NCI-H526 (cell line): Measurements from ENCODE around the gene OR6C75.
"Not testable (repeated sequence)": the region's sequence is repeated elsewhere in the genome, so short reads cannot be mapped to it uniquely, and the experiment has no call there.

Experiments used
- DNase-seq, 2 experiments: peaks; one replicate each; lab custom pipeline; 2025; lab: John Stamatoyannopoulos, UW

OR6C75 gene

DNA sequence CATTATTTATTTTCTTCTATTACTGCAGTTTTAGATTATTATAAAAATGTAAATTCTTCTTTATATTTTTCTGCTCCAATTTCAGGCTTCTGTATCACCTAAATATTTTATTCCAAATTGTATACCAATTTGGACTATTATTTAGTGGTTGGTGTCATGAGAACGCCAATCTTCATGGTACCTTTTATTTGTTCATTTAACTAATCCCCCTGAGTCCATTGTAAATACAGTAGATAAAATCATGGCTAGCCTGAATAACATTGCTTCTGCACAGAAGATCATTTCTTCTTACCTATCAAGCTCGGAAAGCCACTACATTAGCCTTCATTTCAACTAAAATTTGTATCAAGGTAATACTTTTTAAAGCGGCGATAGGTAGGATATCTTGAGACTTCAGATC, at the start of gene OR6C75:
TSS of gene OR6C75 (plus strand) at position 301 of the 400 bp plus-strand sequence. CDS start 2,136 bp downstream, outside the sequence.
- DNase-seq, result no peak

DNA sequence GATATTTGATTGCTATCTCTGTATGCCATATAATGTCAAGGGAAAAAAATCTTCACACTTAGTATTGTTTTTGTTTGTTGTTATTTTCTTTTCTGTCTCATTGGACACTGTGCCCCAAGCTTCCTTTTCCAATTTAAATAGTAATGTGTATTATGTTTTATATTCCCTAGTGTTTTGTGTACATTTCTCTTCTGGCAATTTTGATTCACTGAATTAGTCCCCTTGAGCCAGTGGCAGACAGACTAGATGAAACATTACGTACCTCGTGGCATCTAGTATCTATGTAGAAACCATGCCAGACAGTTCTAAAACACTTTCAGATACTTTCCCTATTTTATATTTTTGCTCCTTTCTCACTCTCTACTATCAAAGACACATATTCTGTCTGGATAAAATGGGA, 48.7 kb upstream of the OR6C75 start, which contains the start of gene OR6C1:
TSS of gene OR6C1 (plus strand) at position 301 of the 400 bp plus-strand sequence. CDS start 6,257 bp downstream, outside the sequence.
- DNase-seq, result no peak

DNA sequence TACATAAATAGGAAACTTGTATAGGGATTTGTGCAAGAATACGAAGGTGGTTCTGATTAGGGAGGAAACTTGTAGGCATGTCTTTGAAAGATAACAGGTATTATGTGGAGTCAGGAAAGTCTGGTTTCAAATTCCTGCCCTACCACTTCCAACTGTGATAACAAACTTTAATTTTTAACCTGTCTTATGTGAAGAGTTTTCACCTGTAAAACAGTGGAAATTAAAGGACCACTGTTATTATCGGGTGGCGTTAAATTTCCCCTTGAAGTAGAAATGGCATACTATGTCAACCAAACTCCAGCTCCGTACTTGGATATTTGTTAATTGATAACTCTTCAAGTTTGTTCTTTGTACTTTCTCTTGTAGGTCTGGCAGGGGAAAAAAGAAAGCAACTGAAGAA, 42.6 kb upstream of the OR6C75 start:
- no peak for DNase-seq

DNA sequence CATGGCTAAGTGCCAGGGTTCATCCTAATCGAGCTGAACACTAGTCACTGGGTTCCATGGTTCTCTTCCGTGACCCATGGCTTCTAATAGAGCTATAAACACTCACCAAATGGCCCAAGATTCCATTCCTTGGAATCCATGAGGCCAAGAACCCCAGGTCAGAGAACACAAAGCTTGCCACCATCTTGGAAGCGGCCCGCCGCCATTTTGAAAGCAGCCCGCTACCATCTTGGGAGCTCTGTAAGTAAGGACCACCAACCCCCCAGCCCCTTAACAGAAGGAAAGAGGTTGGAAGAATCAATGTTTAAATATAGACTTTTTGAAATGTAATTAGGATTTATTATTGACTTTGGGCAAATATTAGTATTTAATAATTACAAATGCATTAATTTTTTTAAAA, 37.0 kb upstream of the OR6C75 start:
- DNase-seq, result not testable (repeated sequence)

DNA sequence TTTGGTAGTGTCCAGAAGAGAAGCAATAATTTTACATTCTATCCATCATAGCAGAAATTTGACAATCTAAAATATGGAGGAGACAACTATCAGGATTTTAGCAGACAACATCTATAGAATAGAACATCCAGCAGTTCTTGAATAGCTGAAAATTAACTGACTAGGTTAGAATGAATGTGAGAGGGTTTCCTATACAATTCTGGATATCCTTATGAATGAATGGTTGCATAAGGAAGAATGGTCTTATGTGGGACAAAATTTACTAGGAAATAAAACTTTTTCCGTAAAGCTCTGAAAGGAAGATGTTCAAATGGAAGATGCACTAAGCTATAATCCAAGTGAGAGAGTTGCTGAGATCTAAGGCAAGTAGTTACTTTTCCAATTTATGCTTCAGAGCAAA, 32.3 kb upstream of the OR6C75 start, which contains the start of gene OR6C3:
TSS of gene OR6C3 (plus strand) at position 301 of the 400 bp plus-strand sequence. CDS start 955 bp downstream, outside the sequence.
- DNase-seq, result no peak

DNA sequence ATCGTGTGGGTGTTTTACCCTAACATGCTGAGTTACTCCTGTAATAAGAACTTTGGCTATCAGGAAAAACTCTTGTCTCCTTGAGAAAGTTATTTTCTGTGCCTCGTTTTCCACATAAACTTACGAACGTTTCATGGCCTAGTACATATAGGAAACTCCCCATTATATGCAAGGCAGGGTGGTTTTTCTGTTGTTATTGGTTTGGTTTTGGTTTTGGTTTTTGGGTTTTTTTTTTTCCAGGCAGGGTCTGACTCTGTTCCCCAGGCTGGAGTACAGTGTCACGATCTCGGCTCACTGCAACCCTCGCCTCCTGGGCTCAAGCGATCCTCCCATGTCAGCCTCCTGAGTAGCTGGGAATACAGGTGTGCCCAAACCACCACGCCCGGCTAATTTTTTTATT, 26.8 kb upstream of the OR6C75 start:
- DNase-seq, result no peak

DNA sequence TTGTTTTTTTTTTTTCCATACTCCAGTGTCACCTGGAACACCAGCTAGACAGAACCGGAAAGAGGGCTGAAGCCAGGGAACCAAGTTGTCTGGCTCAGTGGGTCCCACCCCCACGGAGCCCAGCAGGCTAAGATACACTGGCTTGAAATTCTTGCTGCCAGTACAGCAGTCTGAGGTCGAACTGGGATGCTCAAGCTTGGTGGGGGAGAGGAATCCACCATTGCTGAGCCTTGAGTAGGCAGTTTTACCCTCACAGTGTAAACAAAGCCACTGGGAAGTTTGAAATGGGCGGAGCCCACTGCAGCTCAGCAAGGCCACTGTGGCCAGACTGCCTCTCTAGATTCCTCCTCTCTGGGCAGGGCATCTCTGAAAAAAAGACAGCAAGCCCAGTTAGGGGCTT, 7.4 kb upstream of the OR6C75 start:
- DNase-seq, result not testable (repeated sequence)

DNA sequence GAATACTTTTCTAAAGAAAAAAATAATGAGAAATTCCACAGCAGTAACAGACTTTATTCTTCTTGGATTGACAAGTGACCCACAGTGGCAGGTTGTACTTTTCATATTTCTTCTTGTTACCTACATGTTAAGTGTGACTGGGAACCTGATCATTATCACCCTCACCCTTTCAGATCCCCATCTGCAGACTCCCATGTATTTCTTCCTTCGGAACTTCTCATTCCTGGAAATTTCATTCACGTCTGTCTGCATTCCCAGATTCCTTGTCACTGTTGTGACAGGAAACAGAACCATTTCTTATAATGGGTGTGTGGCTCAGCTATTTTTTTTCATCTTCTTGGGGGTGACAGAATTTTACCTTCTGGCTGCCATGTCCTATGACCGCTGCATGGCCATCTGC, 2.3 kb downstream of the OR6C75 start:
- DNase-seq, result no peak

DNA sequence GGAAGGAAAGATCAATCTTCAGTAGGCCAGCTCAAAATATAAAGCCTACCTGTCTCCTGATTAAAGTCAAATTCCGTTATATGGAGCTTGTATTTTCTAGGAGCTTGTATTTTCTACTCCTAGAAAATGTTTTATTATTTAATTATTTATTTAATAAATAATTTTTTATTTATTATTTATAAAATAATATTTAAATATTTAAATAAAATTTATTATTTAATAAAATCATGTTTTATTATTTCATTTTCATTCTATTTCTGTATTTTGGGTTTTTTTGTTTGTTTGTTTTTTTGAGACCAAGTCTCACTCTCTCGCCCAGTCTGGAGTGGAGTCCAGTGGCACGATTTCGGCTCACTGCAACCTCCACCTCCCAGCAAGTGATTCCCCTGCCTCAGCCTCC, 9.7 kb downstream of the OR6C75 start:
- no peak for DNase-seq

DNA sequence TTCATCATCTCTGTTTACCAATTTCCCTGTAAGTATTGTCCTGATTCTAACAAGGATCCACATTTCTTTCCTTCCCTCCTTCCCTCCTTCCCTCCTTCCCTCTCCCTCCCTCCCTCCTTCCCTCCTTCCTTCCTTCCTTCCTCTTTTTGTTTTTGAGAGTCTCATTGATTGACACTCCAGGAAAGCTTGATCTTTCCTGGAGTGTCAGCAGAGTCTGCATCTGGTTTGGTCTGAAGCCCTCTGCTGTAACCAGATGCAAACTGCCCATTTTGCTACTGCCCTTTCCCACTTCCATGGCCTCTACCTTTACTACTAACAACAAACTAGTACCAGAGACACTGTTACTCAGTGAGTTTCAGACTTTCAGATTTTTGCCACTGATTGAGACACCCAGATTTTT, 23.1 kb downstream of the OR6C75 start:
- DNase-seq, result no peak

DNA sequence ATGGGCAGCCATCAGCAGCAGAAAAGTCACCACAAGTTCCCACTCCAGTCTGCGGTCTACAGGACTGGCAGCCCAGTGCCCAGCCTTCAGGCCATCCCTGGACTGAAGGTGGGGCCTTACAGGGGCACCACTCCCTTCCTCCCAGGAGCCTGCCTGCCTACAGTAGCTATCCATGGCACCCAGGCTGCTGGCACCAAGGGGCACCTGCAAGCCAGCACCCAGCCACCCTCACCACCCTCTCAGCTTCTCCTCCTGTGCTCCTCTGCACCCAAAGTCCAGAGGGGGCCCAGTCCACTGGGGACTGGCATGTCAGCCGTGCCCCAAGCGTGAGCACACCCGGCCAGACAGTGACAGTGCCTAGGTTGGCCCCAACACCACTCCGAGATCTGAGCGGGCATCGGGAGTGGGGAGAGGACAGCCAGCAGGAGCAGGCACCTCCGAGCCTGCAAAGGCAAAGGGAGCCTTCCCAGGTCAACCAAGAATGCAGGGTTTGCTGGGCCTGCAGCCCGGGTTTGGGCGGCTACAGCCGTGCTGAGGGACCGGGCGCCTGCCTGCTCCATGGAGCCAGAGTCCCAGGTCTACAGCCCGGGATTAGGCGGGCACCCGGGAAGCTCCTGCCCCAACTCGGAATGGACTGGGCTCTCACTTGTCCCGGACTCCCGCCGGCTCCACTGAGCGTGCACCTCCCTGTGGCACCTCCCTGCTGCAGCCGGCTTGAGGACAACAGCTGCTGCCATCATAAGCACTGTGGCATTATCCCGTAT, 29.4 kb downstream of the OR6C75 start:
- no peak for DNase-seq

DNA sequence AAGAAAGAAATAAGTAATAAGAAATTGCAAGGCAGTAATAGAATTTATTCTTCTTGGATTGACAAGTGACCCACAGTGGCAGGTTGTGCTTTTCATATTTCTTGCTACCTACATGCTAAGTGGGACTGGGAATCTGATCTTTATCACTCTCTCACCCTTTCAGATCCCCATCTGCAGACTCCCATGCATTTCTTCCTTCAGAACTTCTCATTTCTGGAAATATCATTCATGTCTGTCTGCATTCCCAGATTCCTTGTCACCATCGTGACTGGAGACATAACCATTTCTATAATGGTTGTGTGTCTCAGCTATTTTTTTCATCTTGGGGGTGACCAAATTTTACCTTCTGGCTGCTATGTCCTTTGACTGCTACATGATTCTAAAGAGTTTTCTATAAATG, 33.6 kb downstream of the OR6C75 start:
- DNase-seq, result no peak

DNA sequence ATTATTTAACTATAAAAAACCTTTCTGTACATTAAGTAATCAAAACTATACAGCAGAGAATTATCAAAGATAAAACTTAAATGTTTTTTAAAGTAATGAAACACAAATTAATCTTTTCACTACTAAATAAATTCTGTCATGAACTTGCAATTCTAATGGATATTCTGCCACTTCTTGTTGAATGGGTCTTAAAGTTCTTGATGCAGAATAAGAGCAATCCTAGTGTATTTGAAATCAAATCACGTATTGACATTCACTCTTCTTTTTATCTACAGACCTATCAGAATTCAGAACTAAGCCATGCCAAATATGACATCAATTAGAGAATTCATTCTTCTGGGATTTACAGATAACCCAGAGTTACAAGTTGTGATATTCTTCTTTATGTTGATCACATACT, 37.5 kb downstream of the OR6C75 start, which contains the start of gene OR6C65:
TSS of gene OR6C65 (plus strand) at position 301 of the 400 bp plus-strand sequence. CDS start at position 301, 0 bp downstream.
- DNase-seq, result no peak

DNA sequence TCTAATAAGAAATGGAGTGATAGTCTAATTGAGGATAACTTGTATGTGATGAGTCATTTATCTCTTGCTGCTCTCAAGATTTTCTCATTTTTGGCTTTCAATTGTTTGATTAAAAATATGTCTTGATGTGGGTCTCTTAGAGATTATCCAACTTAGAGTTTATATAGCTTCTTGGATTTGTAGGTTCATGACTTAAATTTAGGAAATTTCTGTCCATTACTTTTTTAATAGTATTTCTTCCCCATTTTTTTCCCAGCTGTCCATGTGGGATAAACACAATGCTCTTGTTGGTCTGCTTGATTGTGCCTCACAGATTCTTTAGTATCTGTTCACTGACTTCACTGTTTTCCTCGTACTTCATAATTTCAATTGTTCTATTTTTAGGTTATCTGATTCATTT, 45.1 kb downstream of the OR6C75 start:
- DNase-seq, result no peak

DNA sequence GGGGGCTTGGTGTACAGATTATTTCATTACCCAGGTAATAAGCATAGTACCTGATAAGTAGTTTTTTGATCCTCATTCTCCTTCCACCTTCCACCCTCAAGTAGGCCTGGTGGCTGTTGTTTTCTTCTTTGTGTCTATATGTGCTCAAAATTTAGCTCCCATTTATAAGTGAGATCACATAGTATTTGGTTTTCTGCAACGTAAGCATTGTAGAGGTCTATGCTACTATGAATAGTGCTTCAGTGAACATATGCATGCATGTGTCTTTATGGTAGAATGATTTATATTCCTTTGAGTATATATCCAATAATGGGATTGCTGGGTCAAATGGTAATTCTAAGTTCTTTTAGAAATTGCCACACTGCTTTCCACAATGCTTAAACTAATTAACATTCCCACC, 46.4 kb downstream of the OR6C75 start:
- not testable (repeated sequence) for DNase-seq

DNA sequence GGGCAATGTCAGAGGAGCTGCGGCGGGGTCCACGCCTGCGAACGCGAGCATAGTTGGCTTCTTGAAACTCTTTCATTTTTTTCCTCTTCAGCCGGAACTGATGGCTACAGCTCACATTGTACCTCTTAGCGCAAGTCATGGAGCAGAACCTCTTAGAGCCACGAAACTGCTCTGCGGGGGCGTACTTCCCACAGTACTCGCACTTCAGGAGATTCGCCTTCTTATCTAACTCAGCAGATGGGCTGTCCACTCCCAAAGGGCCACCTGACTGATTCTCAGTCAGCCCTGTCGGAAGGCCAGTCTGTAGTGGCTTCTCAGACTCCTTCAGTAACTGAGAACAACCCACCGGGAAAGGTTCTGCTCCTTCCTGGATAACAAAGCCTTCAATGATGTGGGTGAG, 49.4 kb downstream of the OR6C75 start:
- not testable (repeated sequence) for DNase-seq

DNA sequence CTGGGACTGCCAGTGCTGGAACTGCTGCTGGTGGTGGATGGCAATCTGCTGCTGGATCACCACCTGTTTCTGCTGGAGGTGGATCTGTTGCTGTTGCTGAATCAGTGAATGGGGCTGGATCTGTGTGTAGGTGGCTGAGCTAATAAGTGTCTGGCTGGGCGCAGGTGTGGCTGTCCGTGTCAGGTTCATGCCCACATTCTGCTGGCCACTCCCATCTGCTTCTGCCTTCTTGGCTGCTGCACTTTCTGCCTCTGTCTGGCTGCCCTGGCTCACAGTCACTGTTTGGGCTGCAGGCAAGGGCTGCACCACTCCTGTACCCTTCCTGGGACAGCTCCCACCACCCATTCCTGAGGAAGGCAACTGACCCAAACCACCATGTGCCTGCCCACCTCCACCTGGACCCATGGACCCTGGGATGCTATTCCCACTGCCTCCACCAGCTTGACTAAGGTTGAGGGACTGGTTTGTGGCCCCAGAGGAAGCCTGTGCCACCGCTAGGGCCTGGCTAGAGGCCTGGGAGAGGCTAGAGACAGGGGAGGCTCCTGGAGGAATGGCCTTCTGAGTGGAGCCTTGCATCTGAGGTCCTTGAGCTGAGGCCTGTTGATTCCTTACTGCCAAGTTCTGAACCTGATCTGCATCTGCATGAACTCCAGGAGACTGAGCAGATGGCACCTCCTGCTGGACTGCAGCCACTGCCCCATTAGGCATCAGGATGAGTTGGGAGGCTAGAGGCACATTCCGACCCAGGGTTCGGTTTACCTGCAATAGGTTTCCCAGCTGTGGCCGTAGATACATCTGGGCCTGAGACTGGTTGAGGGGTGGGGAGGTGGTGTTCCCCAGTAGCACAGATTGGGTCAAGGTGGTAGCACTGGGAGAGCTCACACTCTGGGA, 51.0 kb downstream of the OR6C75 start:
- not testable (repeated sequence) for DNase-seq

DNA sequence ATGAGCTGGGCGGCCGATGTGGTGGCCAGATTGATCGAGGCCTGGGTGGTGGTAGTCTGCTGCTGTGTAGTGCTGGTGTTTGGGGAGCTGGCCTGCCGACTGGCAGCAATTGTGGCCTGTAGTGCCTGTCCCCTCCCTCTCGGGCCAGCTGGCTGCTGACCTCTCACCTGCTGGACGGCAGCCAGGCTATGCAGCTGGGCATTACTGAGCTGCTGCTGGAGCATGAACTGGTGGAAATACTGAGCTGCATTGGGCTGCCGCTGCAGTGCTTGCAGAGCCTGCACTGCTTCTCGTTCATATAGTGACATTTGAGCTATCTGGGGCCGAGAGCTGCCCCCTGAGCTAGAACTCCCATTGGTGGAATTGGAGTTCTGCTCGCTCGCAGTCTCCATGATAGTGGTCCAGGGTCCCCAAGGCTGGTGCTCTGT, 51.6 kb downstream of the OR6C75 start:
- not testable (repeated sequence) for DNase-seq

DNA sequence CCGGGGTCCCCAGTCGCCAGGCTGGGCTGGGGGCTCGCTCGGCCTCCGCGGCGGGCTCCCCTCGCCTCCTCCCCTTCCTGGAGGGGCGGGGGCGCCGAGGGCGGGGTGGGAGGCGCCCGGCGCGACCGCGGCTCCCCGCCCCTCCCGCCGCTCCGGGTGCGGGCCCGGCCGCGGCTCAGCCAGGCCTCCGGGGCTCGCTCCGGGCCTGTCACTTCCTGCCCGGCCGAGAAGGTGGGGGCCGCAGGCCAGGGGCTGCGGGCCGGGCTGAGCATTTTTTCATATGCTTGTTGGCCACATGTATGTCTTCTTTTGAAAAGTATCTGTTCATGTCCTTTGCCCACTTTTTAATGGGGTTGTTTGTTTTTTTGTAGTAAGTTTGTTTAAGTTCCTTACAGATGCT, 52.1 kb downstream of the OR6C75 start:
- not testable (repeated sequence) for DNase-seq

DNA sequence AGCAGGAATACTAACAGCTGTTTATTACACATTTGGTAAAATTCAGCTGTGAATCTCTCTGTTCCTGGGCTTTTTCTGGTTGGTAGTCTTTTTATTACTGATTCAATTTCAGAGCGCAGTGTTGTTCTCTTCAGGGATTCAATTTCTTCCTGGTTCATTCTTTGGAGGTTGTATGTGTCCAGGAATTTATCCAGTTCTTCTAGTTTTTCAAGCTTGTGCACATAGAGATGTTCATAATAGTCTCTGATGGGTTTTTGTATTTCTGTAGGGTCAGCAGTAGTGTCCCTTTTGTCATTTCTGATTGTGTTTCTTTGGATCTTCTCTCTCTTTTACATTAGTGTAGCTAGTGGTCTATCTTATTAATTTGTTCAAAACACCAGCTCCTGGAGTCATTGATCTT, 54.2 kb downstream of the OR6C75 start:
- DNase-seq, result no peak
